ENCODE measurements around the gene MPP2.

DNA sequence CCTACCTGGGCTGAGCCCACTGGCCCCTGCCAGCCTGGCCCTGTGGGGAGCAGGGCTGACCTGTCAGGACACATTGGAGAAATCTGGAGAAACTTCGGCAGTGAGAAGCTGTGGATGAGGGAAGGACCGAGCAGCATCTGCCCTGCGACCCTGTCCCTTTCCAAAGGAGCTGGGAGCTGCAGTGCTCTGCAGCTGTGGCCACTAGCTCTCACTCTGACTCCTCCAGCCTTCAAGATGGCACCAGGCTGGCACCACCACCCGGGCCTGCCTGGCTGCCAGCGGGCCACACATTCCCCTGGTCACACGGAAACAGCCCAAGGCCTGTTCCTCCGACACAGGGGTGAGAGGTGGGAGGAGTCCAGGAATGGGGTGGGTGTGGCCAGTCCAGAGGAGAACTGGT is 30.3 kb downstream of the MPP2 start:
- TF ChIP-seq, protein P1, sequence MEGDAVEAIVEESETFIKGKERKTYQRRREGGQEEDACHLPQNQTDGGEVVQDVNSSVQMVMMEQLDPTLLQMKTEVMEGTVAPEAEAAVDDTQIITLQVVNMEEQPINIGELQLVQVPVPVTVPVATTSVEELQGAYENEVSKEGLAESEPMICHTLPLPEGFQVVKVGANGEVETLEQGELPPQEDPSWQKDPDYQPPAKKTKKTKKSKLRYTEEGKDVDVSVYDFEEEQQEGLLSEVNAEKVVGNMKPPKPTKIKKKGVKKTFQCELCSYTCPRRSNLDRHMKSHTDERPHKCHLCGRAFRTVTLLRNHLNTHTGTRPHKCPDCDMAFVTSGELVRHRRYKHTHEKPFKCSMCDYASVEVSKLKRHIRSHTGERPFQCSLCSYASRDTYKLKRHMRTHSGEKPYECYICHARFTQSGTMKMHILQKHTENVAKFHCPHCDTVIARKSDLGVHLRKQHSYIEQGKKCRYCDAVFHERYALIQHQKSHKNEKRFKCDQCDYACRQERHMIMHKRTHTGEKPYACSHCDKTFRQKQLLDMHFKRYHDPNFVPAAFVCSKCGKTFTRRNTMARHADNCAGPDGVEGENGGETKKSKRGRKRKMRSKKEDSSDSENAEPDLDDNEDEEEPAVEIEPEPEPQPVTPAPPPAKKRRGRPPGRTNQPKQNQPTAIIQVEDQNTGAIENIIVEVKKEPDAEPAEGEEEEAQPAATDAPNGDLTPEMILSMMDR (IDR thresholded peaks at IDR 0.05), result no peak
- TF ChIP-seq POLR2A (IDR thresholded peaks at IDR 0.05), result no peak
